Measurements from ENCODE around the gene CCDC33.
A peak's percentile ranks its signal among the peaks of the same experiment; 100 is the strongest.

The CCDC33 gene

DNA sequence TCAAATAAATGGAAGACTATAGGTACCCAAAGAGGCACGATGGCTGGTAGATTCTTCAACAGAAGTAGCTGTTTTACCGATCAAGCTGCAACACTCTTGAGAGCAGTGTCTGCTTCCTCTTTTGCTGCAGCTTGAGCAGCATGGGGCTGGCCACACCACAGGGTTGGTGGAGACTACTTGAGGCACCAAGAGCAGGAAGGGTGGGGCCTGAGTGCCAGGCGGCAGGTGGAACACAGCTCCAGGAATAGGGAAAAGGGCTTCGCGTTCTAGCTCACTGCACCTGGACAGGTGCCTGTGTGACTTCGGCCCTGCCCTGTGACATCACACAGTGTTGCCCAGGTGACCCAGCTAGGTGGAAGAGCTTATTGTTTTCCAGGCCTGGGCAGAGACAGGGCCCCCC, at the start of gene CCDC33:
Gene CCDC33, plus strand, starts transcription at position 365 of the 400 bp plus-strand sequence. CDS start 394 bp downstream, outside the sequence.
- no peak for DNase-seq (ENCODE audit: low spot score)

DNA sequence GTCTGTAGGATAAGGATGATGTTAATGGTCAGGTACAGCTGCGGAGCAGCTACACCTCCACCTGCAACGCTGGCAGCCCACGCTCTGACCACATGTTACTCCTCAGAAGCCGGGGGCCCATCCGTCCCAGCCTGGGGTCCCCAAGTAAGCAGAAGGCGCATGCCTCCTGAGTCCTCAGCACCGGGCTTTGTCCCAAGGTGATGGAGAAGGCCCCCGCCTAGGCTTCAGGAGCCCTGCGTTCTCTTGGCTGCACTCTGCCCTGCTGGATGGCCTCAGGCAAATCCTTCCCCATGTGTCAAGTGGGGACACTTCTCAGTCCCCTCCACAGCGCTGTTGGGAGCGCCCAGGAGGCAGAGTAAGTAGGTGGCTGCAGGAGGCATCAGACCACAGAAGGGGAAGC, 47.9 kb upstream of the CCDC33 start:
- DNase-seq (ENCODE audit: low spot score), result no peak

DNA sequence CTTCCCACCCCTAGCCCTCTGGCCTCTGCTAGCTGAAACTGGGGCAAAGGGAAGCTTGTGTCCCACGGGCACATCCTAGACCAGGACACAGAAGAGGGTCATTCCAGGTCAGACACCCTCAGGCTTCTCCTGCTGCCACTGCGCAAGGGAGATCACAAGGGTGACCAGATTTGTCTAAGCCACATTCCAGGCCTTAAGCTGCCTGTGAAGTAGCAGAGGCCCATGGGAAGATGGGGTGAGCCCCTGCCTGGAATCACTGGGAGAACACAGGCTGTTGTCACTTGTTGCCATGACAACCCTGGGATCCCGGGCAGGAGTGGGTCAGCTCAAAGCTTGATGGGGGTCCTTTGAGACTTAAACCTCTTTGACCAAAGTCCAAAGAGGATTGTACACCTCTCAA, 44.3 kb upstream of the CCDC33 start:
- no peak for DNase-seq (ENCODE audit: low spot score)

DNA sequence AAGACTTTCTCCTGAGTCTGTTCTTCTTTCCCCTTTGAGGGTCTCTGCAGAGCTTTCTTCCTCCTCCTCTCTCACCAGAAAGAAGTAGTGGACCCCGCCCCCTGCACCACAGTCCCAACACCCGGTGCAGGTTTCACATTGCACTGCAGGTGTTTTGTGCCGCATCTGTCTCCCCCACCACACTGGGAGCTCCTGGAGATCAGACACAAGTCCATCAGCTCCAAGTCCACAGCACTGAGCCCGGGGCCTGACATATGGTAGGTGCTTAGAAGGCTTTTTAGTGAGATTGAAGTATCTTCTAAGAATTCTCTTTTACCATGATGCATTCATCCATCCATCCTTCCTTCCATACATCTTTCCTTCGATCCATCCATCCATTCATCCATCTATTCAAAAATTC, 43.4 kb upstream of the CCDC33 start:
- no peak for DNase-seq (ENCODE audit: low spot score)

DNA sequence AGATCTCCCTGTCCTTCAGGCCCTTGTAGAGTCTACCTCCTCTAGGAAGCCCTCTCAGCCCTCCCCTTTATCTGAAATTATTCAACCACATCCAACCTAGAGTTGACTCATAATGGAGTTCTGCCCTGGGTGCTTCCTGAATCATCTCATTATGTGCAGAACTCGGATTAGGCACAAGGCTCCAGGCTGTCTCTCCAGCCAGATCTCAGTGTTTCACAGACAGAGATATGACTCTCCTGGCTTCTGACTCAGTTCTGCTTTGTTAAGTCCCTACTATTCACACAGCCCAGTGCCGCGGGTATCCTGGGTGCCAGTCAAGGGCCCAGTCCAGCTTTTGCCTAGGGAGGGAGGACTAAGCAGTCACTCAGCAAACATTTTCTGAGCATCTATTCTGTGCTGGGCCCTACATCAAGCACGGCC, 42.8 kb upstream of the CCDC33 start:
- DNase-seq (ENCODE audit: low spot score), result no peak

DNA sequence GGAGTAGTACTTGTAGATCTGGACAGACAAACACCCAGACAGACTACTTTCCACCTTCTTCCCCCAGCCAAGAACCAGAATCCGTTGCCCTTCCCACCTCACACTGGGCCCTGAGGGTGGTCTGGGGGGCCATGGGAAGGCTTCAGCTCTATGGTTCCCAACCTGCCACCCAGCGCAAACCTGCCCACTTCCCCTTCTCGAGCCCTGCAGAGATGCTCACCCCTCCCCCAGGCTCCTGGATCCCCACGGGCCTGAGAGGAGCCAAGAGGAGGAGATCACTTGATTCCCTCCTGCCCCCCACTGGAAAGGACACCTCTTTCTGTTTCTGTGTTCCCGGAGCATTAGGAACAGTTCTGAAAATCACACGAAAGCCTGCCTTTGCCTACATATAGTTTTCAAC, 42.2 kb upstream of the CCDC33 start:
- DNase-seq (ENCODE audit: low spot score), result no peak

DNA sequence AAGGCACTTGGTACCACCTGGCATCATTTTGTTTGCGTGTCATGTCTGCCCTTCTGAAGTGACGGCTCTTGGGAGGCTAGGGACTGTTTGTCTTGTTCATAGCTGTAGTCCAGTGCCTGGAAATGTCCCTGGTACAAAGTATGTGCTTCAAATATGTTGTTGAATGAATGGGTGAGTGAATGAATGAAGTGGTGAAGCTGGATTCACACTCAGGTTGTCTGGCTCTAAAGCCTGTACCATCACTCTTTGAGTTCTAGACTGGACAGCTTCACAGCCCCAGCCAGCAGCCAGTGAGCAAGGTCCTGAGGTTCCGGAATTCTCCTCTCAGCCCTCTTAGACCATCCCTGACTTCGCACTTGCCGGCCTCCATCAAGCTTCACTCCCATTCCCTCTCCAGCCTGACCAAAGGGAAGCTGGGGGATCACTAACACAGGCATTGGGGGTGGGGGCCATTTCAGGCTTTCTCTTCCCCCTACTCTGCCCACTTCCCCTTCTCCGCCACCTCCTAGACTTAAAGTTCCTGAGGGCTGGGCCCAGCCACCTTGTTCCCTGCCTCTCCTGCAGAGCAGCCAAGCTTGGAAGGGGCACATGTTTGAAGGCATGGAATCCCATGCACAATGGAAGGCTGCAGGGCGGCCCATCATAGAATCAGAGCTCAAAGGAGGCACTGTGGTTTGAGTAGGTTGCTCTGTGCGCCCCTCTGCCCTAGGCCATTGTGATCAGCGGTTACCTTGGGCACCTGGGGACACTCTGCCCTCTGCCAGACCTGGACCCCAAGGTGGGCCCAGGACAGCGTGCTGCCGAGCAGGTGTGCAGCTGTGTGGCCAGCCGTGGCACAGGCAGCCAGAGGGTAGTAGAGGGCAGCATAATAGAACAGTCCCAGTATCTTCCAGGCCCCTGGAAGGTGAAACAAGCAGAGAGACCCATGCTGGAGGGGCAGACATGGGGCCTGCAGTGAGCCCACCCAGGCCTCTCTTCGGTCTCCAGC, 41.3 kb upstream of the CCDC33 start:
- no peak for DNase-seq (ENCODE audit: low spot score)

DNA sequence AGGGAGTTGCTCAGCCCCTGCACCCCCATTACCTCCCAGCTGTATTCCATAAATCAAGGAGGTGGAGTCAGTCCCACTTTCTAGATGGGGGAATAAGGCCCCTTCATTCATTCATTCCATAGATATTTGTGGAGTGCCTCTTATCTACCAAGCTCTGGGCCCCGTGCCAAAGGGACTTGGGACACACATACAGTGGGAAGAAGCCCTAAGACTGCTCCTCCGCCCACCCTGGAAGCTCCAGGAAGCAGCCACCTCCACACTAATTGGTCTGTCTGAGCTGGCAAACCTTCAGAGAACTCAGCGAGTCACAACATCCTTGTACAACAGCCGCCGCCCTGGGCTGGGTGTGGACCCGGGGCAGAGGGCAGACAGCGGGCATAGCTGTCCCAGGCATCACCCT, 40.0 kb upstream of the CCDC33 start:
- DNase-seq (ENCODE audit: low spot score), result no peak

DNA sequence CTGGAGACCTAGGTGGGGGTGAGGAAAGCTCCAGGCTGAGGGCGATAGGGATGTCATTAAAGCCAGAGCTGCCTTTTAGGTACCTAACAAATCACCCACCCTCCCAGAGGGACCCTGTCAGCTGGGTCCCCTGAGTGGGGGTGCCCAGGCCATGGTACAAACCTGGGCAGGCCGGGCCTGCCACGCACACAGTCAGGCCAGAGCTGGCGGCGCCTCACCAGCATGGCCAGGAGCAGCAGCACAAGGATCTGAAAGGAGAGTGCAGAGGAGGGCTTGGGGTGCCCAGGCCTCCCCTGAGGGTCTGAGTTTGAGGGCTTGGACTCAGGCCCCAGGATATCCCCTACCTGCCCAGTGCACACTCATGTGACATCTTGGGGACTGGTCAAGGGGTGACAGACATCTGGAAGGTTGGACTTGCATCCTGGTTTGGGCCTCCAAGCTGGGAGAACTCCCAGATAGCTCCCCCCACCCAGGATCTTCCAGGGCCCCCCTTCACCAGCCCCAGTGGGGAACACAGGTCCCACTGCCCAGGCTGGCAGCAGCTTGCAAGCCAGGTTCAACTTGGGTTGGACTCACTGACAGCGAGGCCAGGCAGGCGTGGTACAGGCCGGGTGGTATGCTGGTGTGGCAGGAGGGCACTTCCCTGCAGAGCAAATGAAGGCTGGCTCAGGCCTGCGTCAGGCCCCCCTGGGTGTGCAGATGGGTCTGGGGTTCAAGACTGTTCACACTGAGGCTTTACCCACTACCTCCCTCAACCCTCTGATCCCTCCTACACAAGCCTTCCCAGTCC, 38.8 kb upstream of the CCDC33 start:
- DNase-seq (ENCODE audit: low spot score), result no peak

DNA sequence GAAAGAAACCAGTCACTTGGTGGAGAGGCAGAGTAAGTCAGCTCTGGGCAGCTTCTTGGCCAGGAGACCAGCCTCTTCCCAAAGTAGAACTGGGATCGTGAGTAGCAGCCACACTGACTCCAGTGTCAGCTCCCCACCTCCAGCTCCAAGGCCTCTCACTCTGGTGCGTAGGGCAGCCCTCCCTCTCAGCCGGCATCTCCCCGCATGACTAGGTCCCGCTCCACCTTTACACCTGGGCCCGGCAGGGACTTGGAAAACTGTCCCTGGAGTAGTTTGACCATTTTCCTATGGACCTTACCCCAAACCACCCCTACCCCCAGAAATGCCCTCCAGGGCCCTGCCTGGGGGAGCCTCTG, 36.9 kb upstream of the CCDC33 start:
- DNase-seq (ENCODE audit: low spot score), result no peak

DNA sequence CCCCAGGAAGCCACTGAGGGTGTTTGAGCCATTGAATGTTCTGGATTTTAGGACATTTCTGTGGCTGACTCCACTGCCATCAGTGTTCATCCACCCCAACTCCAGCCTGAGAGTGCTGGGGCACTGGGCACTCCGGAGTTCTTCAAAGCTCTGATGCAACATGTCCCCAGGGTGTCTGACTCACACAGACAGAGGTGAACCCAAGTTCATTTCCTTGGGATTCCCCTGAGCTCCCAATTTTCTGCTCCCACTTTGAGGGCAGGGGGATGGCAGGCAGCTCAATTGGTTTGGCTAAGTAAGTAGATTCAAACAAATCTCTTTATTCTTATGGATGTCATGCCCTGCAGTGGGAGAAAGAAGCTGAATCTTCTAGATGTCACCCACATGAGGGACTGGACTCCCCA, 35.7 kb upstream of the CCDC33 start:
- no peak for DNase-seq (ENCODE audit: low spot score)

DNA sequence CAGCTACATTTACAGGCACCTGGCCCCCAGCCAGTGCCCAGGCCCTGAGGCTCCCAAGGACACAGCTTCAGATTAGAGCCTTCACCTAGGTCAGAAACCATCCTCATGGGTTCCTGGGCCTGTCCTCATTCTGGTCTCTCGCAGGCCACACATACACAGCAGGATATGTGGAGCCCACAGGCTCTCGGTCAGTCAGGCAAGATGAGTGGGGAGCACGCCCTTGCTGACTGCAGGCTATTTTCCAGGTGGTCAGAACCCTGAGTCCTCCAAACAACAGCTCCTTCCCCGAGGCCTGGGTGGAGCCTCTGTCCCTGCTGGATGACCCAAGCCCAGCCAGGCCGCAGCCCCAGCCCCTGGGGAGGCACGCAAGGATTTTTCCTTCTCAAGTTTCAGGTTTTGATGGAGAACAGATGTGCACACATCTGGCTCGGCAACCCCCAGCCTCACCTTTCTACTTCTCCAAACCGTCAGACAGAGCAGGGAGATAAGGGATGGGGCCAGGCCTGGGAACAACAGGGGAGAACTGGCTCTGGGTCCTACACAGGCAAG, 35.2 kb upstream of the CCDC33 start:
- no peak for DNase-seq (ENCODE audit: low spot score)

DNA sequence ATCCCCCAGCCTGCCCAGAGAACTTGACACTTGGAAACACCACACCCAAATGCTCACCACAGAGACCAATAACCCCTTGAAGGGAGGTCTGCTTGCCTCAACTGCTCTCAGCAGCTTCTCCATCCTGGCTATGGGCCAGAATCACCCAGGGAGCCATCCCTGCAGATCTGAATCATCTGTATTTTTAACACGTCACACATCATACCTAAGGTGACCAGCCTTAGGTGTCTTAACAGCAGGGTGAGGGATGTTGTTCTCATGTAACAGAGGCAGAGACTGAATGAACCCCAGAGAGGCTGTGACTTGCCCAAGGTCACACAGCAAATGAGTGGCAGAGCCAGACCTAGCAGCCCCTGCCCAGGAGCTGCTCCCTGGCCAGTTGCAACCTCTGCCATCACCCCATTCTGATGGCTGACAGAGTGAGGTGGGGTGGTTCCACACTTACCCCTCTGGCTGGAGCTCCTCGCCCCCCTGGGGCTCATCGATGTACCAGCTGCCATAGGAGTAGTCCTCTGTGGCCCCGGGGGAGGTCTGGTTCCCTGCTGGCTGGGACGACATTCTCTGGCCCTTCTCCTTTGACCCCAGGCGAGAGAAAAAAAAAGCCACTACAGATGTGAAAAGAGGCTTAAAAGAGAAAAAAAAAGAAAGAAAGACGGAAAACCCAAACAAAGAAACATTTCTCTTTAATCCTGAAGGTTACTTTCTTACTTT, 34.3 kb upstream of the CCDC33 start:
- DNase-seq (ENCODE audit: low spot score), result no peak

DNA sequence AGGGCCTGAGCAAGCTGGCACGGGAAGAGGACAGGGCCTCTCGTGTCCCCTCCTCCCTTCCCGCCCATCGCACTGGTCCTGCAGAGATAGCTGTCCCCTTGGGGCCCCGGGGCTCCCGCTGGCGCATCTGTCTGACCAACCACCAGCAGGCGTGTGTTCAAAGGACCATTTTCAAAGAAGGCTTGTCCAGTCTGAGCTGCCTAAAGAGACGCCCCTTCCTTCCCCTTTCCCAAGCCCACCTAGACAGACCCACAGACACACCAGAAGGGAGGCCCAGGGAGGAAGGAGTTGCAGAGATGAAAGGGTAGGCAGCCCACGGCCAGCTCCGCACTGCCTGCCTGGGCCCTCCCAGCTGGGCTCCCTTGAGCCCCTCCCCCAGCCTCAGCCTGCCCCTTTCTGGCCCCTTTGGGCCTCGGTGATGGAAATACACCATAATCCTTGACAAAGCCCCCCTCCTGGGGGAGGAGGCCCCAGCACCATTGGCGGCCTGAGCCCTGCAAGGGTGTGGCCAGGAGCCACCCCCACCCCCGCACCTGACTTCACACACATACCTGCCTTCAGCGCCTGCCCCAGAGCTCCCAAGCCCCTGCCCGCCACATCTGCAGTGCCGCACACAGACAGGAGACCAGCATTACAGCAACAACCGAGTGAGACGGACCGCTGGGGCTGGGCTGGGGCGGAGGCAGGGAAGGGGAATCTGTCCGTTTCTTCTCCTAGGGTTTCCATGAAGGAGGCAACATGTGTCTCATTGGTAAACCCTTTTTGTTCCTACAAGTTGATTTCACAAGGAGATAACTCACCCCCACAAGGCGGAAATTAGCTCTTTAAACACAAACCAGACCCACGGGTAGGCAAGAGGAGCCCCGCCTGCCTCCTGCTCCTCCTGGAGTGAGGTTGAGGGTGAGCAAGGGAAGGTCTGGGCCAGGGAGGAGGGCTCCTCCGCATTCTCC, 33.4 kb upstream of the CCDC33 start, which contains the start of gene STRA6:
Gene STRA6, minus strand, starts transcription at position 336 of the 950 bp plus-strand sequence. CDS start 520 bp downstream, outside the sequence.
- peak; percentile 69 for DNase-seq (ENCODE audit: low spot score)

DNA sequence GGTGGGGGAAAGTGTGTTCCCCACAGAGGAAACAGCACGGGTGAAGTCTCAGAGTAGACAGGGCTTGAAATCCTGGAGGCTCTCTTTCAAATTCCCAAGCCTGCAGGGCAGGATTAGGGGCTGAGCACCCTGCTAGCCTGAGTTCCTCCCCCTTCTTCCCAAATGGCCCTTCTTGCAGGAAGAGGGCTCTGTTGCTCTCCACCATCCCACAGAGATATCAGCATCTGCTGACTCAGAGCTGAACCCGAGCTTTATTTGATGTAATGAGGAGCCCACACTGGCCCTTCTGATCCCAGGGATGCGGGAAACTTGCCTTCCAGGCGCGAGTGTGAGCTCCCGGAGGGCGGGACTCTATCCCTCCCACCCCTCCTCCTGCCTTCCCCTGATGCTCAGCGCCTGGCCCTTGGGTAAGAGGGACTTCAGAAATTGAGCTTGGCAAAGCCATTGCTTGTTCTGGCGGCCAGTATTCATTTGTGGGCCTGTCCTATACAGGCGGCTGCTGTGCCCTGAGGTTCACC, 32.2 kb upstream of the CCDC33 start:
- no peak for DNase-seq (ENCODE audit: low spot score)

DNA sequence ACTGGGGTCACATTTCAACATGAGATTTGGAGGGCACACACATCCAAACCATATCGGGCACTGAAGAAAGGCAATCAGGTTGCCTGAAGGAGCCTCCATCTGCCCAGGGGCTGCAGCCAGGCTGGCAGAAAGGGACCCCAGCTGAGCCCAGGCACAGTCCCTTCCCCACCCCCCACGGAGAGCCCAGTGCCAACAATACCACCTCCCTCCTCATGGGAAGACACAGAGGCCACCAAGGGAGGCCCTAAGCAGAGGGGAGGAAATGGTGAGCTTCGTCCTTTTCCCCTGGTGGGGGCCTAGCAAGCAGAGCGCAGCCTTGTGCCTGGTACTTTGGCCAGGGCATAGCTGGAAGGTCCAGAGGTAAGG, 30.6 kb upstream of the CCDC33 start:
- no peak for DNase-seq (ENCODE audit: low spot score)

DNA sequence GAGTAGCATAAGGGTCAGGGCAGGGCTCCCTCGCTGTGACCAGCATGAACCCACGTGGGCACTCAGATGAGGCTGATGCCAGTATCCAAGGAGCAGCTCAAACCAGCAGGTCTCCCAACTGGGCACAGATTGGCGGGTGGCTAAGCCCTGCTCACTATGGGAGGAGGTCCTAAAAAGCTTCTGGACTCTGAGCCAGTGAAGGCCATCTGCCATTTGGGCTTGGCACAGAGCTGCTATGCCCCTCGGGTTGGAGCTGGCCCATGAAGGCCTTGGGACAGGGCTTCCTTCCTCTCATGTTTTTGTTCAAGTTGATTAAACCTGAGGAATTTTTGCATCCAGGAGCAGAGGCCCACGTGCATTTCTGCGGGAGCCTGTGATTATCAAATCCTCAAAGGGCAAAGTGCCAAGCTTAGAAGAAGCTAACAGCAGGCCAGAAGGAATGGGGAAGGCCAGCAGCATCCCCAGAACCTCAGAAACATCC, 29.3 kb upstream of the CCDC33 start:
- DNase-seq (ENCODE audit: low spot score), result no peak

DNA sequence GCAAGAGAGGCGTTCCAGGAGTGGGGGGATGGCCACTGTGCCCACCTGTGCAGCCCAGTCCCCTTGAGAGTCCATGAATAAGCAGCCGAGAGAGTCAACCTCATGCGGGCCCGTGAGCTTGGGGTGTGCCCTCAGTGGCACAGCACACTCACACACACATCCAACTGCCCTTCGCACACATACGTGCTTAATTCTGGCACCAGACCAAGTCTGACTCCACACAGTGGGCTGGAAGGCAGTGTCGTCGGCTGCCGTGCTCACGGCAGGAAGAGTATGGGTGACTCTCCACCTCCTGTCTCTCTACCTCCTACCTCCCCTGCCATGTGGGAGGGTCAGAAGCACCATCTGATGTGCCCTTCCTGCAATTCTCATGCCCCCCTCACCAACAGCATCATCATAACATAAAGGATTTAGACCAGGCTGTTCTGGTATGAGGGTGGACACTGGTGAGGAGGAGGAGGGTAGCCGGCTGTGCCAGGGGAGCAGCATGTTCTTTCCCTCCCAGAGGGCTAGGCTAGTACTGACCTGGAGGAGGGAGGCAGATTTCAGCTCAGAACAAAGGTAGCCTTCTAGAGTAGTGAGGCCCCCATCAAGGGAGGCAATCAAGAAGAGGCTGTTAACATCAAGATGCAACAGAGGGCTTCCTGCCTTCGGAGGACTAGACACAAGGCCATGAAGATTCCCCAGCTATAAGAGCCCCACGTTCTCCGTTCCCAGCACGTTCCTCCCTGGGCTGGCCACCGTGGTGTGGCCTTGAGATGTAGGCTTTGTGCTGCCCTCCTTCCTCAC, 28.3 kb upstream of the CCDC33 start:
- DNase-seq (ENCODE audit: low spot score), result no peak

DNA sequence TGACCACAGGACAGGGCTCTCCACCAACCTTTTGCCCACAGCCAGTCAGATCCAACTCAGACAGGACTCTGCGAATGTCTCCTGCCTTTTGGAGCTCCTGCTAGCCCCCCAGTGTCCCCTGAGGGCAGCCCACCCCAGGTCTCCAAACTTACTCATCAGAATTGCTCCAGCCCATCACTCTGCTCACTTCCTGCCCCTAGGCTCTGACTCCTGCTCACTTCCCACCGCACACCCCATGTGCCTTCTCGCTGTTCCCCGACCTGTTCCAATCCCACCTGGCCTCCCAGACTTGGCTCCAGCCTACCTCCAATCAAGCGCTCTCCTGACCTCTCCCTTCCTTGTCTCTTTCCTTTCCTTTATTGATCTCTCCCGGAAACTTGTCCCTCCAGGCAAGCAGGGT, 27.6 kb upstream of the CCDC33 start:
- no peak for DNase-seq (ENCODE audit: low spot score)

All from HuH-7 (cell line).